ENCODE data around the gene DNA2. TPM values are rescaled to one million over a fixed set of nuclear protein-coding genes. Genes with fewer than 3 reads are reported as not detected.

Gene DNA2
- total and polyA plus RNA-seq, 2 of the 13 experiments (the other 11 are each of a cell fraction or from before 2014, with no cell fraction given): 4.8 to 27.3 TPM

- TF ChIP-seq ZBTB46 (CRISPR knock-in tag; IDR thresholded peaks at IDR 0.05; ENCODE audit: borderline replicate concordance) (0 out of 2 replicates have a peak, but pooled peaks have one; percentile 50), ZNF235 (CRISPR knock-in tag; IDR thresholded peaks at IDR 0.05; ENCODE audit: borderline replicate concordance) (no peak), ZNF670 (CRISPR knock-in tag; IDR thresholded peaks at IDR 0.05; ENCODE audit: borderline replicate concordance) (peak; percentile 10; the same call in 1 of the 2 replicates), ZNF280D (CRISPR knock-in tag; IDR thresholded peaks at IDR 0.05) (no peak), BORCS8-MEF2B (CRISPR knock-in tag; IDR thresholded peaks at IDR 0.05) (peak; percentile 8; the same call in 1 of the 2 replicates), PITX1 (CRISPR knock-in tag; IDR thresholded peaks at IDR 0.05) (no peak), EED (CRISPR knock-in tag; IDR thresholded peaks at IDR 0.05) (no peak; the same call in 1 of the 2 replicates), ZFP62 (CRISPR knock-in tag; IDR thresholded peaks at IDR 0.05) (no peak), ZNF792 (CRISPR knock-in tag; IDR thresholded peaks at IDR 0.05) (no peak; the same call in 1 of the 2 replicates), TBX2 (CRISPR knock-in tag; IDR thresholded peaks at IDR 0.05; ENCODE audit: borderline replicate concordance) (no peak), NFIC (IDR thresholded peaks at IDR 0.05; ENCODE audit: low read length) (no peak), ZNF432 (CRISPR knock-in tag; IDR thresholded peaks at IDR 0.05; ENCODE audit: borderline replicate concordance) (no peak), PAF1 (CRISPR knock-in tag; IDR thresholded peaks at IDR 0.05) (no peak), ZMYM3 (CRISPR knock-in tag; IDR thresholded peaks at IDR 0.05) (no peak), FOXA1 (IDR thresholded peaks at IDR 0.05) (no peak), FOXA1 (CRISPR knock-in tag; IDR thresholded peaks at IDR 0.05) (no peak), ZNF777 (CRISPR knock-in tag; IDR thresholded peaks at IDR 0.05) (0 out of 2 replicates have a peak, but pooled peaks have one; percentile 45), CBFB (CRISPR knock-in tag; IDR thresholded peaks at IDR 0.05) (no peak), ZNF816 (CRISPR knock-in tag; IDR thresholded peaks at IDR 0.05; ENCODE audit: borderline replicate concordance) (no peak), GATAD2A (CRISPR knock-in tag; IDR thresholded peaks at IDR 0.05) (no peak), KDM3A (CRISPR knock-in tag; IDR thresholded peaks at IDR 0.05; ENCODE audit: low read depth) (no peak), JDP2 (CRISPR knock-in tag; IDR thresholded peaks at IDR 0.05; ENCODE audit: borderline replicate concordance) (no peak), ZNF317 (CRISPR knock-in tag; IDR thresholded peaks at IDR 0.05) (no peak), HOXA7 (CRISPR knock-in tag; IDR thresholded peaks at IDR 0.05) (no peak), ZBTB7A (CRISPR knock-in tag; IDR thresholded peaks at IDR 0.05) (no peak), MXD1 (CRISPR knock-in tag; IDR thresholded peaks at IDR 0.05) (no peak; the same call in 1 of the 2 replicates), ARNTL (CRISPR knock-in tag; IDR thresholded peaks at IDR 0.05) (no peak; the same call in 1 of the 2 replicates), CHCHD3 (CRISPR knock-in tag; IDR thresholded peaks at IDR 0.05) (no peak), ZNF713 (CRISPR knock-in tag; IDR thresholded peaks at IDR 0.05) (no peak)
Observed at GRCh38 chr10:68406111-68406814, 65.5 kb downstream of the DNA2 start (continued).

All from HepG2 (cell line).